GM18502 (cell line): ENCODE results near the gene NR2F1.
A peak's percentile ranks its signal among the peaks of the same experiment; 100 is the strongest.

ENCODE experiments used
- ATAC-seq: cut with Tn5 transposase; IDR thresholded peaks from one replicate; pipeline ENCODE4 v1.9.1; 2021; ENCODE audit warnings: mild to moderate bottlenecking; ENCODE audit not compliant: unreplicated experiment, poor library complexity

Gene NR2F1

DNA sequence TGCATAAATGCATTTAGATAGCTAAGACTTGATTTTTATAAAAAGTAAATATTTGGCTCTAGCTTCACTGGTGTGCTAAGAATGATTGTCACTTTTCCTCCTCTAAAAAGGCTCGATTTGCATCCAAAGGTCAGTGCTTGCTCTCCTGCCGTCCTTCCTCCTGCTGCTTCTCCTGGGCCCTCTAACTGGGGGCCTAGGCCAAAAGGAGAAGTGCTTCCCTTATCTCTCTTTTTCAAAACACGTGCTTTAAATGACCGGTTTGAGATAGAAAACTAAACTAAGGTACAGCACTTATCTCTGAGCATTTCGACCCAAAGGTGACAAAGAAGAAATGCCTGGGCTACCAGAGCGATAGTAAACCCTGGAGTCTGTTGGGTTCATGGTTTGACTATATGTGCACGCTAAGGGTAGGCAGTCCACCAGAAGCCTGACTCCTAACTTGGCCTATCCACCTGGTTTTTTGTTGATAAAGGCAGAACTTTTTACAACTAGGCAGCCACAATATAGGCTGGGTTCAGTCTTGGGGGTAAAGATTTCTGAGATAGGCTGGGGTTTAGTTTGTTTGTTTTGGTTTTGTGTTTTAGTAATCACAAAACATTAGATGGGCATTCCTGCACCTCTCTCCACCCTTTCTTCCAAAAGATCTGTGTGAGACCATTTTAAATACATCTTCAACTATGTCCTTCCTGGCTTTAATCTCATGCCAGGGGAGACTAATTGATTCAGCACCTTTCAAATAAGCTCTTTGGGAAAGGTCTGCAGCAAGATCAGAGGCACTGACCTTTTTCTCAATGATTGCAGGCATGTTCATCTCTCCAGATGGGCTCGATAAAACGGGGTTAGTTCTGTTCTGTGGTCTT is 5.8 kb upstream of the NR2F1 start:
- ATAC-seq, result no peak

DNA sequence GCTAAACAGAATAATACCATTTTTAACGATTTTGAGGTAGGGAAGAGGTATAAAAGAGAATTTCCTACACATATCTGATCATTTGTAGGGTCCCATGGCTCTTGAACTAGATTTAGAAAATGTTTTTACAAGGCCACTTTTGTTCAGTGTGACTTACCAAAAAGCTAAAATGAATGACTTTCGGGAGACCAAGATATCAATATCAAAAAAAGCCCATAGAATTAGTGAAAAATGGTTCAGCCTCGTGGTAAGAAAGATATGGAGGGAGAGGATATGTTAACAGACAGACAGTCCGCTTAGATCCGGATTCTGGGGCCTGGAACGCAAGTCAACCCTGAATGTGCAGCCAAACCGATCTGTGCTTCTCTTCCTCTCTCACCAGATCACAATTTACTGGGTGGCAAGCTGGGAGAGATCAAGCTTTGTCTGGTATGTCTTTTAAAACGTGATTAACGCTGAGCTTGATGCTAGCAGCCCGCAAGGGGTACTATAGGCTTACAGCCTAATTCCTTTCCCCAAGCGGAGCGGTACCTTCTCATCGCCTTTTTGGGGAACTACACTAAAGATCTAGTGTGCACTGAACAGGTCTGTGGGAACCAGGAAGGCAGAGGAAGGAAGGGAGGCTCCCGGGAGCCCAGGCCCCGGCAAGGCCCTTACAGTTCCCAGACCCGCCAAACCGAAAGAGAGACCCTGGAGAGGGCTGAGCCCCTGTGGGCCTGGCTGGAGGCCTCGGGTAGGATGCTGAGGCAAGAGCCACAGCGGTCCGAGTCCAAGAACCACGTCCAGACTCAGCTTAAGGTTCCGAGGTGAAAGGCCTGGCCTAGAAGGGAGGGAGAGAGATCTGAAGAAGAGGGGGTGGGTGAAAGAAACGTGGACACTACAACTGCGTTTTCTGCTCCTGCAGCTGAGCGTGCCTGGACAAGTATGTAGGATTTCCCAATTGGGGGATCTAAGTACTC is 4.9 kb upstream of the NR2F1 start:
- ATAC-seq, result no peak

DNA sequence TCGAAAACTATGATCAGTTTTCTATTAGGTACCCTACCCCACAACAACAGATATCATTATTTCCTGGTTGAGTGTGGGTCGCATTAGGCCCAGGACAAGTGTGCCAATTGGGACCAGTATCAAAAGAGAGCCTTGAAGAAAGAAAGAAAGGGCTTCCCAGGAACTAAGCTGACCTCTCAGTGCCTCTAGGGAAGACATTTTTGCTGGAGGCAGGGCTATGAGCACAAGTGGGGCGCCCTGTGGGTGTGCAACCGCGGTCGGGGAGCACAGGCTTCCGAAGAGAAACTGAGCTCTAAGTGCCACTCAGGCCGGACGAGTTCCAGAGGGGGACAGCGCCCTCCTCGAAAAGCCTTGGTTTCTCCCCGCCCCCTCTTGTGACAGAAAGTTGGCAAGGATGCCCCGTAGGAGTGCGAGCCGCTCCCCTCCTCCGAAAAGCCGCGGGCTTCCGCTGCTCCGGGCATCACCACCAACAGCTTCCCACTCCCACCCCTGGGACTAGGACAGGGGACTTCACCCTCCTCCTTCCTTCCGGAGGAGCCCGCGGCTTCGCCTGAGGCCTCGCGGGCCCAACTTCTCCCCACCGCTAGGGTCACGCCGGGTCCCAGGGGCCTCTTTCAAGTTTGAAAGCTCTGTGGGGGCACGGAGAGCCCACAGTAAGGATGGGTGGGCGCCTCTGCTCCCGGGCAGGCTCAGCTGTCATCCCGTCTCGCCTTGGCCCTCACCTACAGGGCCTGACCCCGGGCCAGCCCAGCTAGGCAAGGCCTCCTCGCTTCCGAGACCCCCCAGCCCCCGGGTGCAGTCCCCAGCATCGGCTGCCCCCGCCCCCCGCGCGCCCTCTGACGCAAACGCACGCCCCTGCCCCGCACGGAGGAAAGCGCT is 4.0 kb upstream of the NR2F1 start:
- ATAC-seq, result no peak

DNA sequence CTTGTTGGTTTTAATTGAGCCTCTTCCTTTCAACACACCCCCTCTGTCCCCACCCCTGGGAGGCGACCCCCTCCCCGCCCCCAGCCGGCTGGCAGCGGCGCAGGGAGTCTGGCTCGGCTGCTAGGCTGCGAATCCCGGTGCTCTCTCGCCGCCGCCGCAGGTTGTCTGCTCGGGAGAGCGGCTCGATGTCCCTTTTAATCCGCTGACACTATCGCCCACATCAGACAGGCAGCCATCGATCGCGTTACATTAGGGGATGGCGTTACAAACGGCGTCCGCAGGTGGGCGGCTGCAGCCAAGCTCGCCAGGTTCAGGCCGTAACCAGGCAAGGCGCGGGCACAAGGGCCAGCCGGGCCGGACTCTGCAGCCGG is 3.3 kb upstream of the NR2F1 start:
- no peak for ATAC-seq

DNA sequence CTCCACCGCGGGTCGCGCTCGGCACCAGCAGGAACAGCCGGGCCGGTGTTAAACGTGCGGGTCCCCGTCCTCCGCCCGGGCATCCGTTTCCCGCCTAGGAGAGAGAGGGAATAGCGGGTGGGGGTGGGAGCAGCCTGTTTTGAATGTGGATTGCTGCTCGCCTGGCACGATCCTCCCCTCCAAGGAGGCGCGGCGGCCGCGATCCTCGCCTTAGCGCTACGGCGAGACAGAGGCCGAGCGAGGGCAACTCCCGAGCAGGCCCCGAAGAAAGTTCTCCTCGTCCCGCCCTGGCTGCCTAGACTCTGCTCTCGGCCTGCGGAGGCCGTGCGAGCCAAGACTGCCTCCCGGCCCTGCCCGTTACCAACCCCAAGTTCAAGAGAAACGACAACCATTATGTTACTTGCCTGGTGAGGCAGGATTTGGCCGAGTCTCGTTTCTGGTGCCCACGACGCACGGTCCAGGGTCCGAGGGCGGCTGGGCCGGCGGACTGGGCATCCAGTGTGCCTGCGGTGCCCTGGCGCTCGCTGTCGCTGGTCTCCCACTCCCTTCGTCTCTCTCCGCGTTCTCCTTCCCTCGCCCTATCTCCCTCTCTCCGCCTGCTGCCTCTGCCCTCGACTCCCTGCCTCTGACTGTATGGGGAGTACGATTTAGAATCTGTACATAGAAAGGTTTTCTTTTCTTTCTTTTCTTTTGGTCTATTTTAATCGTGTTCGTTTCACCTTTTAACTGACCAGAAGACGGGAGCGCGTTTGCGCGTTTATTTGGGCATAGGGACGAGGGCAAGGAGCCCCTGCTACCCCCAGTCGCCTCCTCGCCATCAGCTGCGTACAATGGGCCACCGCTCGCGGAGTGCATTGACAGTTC is 2.7 kb upstream of the NR2F1 start:
- no peak for ATAC-seq

DNA sequence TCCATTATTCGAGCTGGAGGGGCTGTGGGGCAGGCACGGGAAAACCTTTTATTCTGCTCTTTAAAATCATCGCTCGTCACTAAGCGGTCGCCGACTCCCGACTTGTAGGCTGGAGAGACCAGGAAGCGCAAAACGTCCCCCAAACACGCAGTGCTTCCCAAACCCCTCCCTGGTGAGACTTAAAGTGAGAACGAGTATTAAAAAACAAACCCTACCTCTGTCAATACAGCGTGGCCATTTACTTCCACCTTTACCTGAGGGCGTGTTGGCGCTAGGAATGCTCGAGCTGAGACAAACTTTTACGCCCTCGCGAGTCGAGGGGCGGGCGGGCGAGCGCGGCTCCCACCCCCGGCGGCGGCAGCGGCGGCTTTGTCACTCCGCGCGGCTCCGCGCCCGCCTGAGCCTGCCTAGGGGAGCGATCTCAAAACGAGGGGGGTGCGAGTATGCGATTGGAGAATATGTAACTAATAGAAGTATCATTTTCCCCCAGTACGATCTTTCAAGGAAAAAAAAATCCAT is 2.0 kb upstream of the NR2F1 start, which contains the start of gene NR2F1-AS1:
Gene NR2F1-AS1 (minus strand): TSS at position 293 of the 519 bp plus-strand sequence.
- peak; percentile 49 for ATAC-seq

DNA sequence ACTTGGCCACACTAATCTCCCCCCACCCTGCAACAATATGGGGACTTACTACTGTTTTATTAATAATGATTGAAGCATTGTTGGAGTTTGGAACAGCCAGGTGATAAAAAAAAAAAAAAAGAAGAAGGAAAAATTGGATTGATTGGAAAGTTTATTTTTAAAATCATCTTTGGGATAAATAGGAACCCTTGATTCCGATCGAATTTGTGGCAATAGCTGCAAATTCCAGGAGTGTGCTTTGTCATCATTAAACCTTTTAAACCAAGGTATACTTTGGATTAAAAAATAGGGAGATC is 907 bp upstream of the NR2F1 start:
- no peak for ATAC-seq

DNA sequence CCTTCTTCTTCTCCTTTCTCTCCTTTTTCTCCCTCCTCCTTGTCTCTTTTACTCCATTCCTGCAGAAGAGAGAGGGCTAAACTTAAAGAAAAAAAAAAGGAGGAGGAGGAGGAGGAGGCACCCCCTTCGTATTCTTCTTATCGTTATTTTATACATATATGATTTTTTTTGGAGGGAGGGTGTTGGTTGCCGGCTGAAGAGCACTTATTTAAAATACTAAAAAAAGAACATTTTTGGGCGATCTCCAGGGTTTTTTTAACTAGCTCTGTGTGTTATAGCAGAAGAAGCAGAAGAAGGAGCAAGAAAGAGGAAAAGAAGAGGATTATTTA is 381 bp downstream of the NR2F1 start:
- ATAC-seq, result no peak

DNA sequence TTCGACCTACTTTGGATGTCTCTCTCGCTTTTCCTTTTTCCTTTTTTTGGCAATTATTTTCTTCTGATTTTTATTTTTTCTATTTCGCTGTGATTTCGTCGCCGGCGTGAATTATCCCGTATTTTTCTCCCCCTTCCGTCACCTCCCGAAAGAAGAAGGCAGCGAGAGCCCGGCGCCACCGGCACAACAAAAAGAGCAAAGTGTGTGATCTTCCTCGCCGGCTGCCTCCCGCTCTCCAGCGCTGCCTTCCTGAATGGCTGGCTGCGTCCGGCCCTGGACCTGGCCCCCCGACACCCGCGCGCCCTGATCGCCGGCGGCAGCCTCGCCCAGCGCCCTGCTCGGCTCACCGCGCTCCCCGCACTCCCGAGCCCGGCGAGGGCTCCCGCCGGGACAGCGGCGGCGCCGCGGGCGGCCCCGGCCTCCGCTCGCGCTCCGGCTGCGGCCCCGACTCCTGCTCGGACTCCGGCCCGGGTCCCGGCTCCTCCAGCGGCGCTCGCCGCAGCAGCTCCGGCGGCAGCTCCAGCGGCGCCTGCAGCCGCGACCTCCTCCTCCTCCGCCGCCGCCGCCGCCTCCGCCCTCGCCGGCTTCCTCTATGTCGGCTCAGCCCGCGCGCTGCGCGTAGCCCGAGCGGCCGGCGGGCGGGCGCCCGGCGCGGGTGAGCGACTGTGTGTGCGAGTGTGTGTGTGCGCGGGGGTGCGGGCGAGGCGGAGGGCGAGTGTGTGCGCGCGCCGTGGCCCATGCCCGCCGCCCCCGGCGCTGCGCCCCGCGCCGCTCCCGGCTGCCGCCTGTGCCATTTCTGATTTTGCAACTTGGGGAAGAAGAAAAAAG is 960 bp downstream of the NR2F1 start:
- ATAC-seq, result peak; percentile 24

DNA sequence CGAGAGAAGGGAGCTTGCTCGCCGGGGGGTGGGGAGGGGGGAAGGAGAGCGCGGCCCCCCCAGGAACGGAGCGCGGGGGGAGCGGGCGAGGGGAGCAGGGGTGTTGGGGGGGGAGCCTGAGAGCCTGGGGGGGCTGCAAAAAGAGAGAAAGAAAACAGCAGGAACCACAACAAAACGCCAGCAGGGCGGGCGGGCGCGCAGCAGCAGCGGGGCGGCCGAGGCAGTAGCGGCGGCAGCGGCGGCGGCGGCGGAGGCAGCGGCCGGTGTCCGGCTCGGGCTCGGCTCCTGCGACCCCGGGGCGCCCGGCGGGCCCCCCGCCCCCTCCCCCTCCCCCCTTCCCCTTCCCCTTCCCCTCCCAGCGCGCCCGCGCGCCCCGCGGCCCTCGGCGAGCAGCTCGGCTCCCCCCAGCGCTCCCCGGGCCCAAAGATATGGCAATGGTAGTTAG is 1.6 kb downstream of the NR2F1 start:
- no peak for ATAC-seq

DNA sequence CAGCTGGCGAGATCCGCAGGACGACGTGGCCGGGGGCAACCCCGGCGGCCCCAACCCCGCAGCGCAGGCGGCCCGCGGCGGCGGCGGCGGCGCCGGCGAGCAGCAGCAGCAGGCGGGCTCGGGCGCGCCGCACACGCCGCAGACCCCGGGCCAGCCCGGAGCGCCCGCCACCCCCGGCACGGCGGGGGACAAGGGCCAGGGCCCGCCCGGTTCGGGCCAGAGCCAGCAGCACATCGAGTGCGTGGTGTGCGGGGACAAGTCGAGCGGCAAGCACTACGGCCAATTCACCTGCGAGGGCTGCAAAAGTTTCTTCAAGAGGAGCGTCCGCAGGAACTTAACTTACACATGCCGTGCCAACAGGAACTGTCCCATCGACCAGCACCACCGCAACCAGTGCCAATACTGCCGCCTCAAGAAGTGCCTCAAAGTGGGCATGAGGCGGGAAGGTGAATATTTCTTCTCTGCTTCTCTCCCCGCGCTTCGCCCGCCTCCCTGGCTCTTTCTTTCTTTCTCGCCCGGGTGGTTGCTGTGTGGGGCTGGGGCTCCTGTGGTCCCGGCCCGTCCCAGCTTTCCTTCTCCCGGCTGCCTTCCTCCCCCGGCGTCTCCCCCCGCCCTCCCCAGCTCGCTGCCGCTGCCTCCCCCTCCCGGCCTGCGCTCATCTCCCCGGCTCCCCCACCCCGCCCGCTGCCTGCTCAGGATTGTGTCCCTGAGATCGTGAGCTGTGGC is 2.2 kb downstream of the NR2F1 start:
- no peak for ATAC-seq

DNA sequence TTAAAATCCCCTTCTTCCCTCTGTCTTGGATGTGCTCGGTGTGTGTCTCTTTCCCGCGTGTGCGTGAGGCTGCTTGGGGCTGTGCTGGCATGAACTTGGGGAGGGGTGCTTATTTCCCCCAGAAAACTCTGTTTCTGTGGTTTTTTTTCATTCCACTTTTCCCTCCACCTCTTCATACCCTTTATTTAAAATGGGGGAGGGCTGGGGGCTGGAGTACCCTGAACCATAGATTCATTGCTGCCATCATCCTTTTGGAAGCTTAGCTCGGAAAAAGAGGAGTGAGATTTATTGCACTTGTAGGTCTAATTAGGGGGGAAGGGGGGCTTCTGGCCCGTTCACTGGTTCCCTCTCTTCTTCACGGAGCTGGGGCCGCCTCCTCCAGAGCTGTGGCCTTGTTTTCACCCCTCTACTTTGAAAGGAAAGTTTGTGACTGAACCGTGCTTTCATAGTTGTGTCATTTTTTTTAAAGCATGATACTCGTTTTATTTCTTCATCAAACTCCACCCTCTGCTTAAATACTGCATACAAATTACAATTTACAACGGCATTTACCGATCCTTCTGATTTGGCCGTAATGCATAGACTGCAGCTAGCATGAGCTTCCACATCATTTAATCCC is 2.9 kb downstream of the NR2F1 start:
- ATAC-seq, result no peak

DNA sequence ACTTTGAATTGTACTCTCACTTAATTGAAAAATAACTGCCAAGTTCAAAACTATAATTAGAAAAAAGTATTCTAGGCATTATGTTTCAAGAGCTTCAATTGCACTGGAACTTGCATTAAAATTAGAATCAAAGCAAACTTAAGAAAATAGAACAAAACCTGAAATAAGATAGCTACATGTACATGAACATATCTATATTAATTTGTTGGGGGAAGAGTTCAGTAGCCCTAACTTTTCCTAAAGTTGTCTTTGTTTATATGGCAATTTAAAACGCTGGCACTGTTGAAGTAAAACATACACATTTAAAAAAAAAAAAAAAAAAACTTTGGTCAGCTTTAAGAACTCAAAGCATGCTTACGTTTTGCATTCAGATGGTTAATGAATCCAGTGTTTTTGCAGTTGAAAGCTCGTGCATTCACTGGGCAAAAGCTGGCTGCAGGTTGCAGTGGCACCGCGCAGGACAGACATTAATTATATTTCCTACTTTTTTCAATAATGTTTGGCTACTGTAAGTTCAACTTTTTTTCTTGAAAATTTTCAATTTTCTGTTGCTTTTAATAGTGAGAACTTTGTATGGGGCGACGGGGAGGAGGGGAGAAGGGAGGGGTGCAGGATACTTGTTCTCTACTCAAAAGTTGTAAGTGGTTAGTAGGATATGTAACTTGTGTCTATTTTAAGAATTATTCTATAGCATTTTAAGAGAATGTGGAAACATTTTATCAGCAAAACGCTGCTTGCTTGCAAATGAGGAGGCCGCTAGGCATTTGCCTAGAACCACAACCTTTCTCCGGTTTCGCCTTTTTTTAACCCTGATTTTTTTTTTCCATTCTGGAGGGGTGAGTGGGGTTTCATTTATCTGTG is 3.9 kb downstream of the NR2F1 start:
- no peak for ATAC-seq

DNA sequence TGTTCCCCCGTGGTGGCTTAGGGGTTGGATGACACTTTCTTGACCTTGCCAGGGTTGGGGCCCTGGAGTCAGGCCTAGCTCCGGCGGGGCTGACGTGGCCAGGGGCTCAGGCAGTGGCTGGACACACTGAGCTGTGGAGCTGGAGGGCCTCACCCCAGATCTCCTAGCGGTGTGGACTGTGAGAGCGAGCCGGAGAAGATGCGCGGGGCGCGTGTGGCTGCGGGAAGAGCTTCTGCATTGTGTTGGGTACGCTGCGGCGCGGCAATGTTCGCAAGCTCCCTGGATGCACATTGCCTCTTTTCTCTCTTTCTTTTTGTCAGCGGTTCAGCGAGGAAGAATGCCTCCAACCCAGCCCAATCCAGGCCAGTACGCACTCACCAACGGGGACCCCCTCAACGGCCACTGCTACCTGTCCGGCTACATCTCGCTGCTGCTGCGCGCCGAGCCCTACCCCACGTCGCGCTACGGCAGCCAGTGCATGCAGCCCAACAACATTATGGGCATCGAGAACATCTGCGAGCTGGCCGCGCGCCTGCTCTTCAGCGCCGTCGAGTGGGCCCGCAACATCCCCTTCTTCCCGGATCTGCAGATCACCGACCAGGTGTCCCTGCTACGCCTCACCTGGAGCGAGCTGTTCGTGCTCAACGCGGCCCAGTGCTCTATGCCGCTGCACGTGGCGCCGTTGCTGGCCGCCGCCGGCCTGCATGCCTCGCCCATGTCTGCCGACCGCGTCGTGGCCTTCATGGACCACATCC is 4.8 kb downstream of the NR2F1 start:
- ATAC-seq, result no peak

DNA sequence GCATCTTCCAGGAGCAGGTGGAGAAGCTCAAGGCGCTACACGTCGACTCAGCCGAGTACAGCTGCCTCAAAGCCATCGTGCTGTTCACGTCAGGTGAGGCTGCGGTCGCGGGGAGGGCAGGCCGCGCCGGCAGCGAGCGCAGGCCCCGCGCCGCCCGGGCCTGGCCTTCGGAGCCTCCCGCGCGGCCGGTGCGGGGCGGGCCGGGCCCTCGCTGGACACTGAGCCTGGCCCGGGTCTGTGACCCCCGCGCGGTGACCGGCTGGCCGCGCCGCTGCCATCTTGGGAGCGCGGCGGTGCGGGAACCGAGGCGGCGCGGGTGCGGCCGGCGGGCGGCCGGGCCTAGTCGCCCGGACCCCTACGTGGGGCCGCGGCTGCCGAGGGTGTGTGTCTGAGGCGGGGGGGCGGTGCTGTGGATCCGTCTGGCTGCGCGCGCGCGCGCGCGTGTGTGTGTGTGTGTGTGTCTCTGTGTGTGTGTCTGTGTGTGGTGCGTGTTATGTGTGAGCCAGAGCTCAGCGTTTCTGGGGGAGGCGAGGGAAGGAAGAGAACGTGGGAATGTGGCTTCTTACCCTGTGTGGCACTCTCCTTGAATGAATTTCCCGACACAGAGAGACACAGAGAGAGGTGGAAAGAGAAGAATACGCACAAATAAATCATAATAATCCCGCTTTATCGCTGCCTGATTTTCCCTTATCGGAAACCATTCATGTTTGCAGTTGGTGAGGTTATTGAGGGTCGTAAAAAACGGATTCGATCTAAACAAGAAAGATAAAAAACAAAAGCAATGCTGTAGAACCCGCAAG is 5.5 kb downstream of the NR2F1 start:
- ATAC-seq, result no peak
